ENCODE results near the gene WDR77.

GRCh38 chr1:111483166-111483565 lies 34.1 kb upstream of the WDR77 start:
- TF ChIP-seq, protein P1, sequence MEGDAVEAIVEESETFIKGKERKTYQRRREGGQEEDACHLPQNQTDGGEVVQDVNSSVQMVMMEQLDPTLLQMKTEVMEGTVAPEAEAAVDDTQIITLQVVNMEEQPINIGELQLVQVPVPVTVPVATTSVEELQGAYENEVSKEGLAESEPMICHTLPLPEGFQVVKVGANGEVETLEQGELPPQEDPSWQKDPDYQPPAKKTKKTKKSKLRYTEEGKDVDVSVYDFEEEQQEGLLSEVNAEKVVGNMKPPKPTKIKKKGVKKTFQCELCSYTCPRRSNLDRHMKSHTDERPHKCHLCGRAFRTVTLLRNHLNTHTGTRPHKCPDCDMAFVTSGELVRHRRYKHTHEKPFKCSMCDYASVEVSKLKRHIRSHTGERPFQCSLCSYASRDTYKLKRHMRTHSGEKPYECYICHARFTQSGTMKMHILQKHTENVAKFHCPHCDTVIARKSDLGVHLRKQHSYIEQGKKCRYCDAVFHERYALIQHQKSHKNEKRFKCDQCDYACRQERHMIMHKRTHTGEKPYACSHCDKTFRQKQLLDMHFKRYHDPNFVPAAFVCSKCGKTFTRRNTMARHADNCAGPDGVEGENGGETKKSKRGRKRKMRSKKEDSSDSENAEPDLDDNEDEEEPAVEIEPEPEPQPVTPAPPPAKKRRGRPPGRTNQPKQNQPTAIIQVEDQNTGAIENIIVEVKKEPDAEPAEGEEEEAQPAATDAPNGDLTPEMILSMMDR (conservative IDR thresholded peaks at IDR 0.05; ENCODE audit: low read depth, low read length) = no peak
- TF ChIP-seq EZH2 (IDR thresholded peaks at IDR 0.05; ENCODE audit: low read length, unreplicated experiment) (no peak), EZH2phosphoT487 (IDR thresholded peaks at IDR 0.05; ENCODE audit: borderline replicate concordance, low read length) (no peak)

Data from PC-3 (cell line).